CD4-positive, alpha-beta T cell treated with Interleukin-21 for 1 hour (primary cell): ENCODE data around the gene MAPK1IP1L.
A peak's percentile ranks its signal among the peaks of the same experiment; 100 is the strongest.
"Not testable (repeated sequence)": the region's sequence is repeated elsewhere in the genome, so short reads cannot be mapped to it uniquely, and the experiment has no call there.

Experiments used
- DNase-seq: peaks from one replicate; pipeline ENCODE4 v3.0.0-alpha.2; 2020

MAPK1IP1L gene

GRCh38 chr14:55057919-55058318 lies 6.5 kb downstream of the MAPK1IP1L start:
- no peak for DNase-seq

- no peak for DNase-seq
These were observed 7.9 kb downstream of the MAPK1IP1L start for GRCh38 chr14:55059333-55059732.

- no peak for DNase-seq
These were observed 11.3 kb downstream of the MAPK1IP1L start for GRCh38 chr14:55062517-55063351.

GRCh38 chr14:55064896-55065295 lies 13.4 kb downstream of the MAPK1IP1L start:
- DNase-seq, result not testable (repeated sequence)

GRCh38 chr14:55065411-55065810 lies 14.0 kb downstream of the MAPK1IP1L start:
- no peak for DNase-seq

GRCh38 chr14:55066223-55066622 lies 14.8 kb downstream of the MAPK1IP1L start:
- no peak for DNase-seq

- DNase-seq, result no peak
These were observed 19.5 kb downstream of the MAPK1IP1L start for GRCh38 chr14:55070981-55071411.

GRCh38 chr14:55071870-55072640 lies 20.6 kb downstream of the MAPK1IP1L start:
- peak; percentile 45 for DNase-seq

GRCh38 chr14:55073856-55074255 lies 22.4 kb downstream of the MAPK1IP1L start:
- no peak for DNase-seq

GRCh38 chr14:55074662-55075061 lies 23.2 kb downstream of the MAPK1IP1L start:
- no peak for DNase-seq

- no peak for DNase-seq
These were observed 24.3 kb downstream of the MAPK1IP1L start for GRCh38 chr14:55075628-55076175.

GRCh38 chr14:55077170-55078151 lies 26.0 kb downstream of the MAPK1IP1L start:
- peak; percentile 29 for DNase-seq

GRCh38 chr14:55079961-55080360 lies 28.5 kb downstream of the MAPK1IP1L start:
- DNase-seq, result not testable (repeated sequence)

- DNase-seq, result no peak
These were observed 33.1 kb downstream of the MAPK1IP1L start for GRCh38 chr14:55084401-55085059.

- DNase-seq, result no peak
These were observed 33.7 kb downstream of the MAPK1IP1L start for GRCh38 chr14:55085060-55085660.

GRCh38 chr14:55086938-55087337 lies 35.5 kb downstream of the MAPK1IP1L start:
- no peak for DNase-seq

- DNase-seq, result no peak
These were observed 36.9 kb downstream of the MAPK1IP1L start for GRCh38 chr14:55088356-55088755.

GRCh38 chr14:55092341-55092740 lies 40.9 kb downstream of the MAPK1IP1L start:
- DNase-seq, result no peak

- DNase-seq, result no peak
These were observed 43.1 kb downstream of the MAPK1IP1L start for GRCh38 chr14:55094292-55095157.

GRCh38 chr14:55097881-55098560 lies 46.6 kb downstream of the MAPK1IP1L start:
- peak; percentile 57 for DNase-seq
